Activated T-helper 2 cell treated with anti-CD3 and anti-CD28 coated beads, Interferon-gamma antibody, Interleukin-2, Interleukin-4, amounts not matched to agents 10 μg/mL and 5 μg/mL and 100 μg/mL, durations not matched to agents 14 hours and 24 hours and 36 hours (primary cell): ENCODE results near the gene LGR6. TPM values are rescaled to one million over a fixed set of nuclear protein-coding genes. Genes with fewer than 3 reads are reported as not detected.

Experiments used
- DNase-seq: peaks from one replicate; pipeline ENCODE4 v3.0.0; 2021; ENCODE audit warnings: low spot score
- H3K27ac Mint-ChIP-seq: one replicate; pipeline ENCODE4 v1.8.0; 2021; ENCODE audit warnings: mixed read lengths
- H3K27me3 Mint-ChIP-seq: one replicate; pipeline ENCODE4 v1.8.0; 2021; ENCODE audit warnings: low read depth, mixed read lengths
- H3K36me3 Mint-ChIP-seq: one replicate; pipeline ENCODE4 v1.8.0; 2021; ENCODE audit warnings: low read depth, mixed read lengths
- H3K4me1 Mint-ChIP-seq: one replicate; pipeline ENCODE4 v1.8.0; 2021; ENCODE audit warnings: low read depth, mixed read lengths
- H3K4me3 Mint-ChIP-seq: one replicate; pipeline ENCODE4 v1.8.0; 2021; ENCODE audit warnings: low read depth, mild to moderate bottlenecking, moderate library complexity, mixed read lengths
- H3K9me3 Mint-ChIP-seq: one replicate; pipeline ENCODE4 v1.8.0; 2021; ENCODE audit warnings: mixed read lengths
- intact Hi-C: fragments of 100-400 bp; cut with micrococcal nuclease; formaldehyde crosslinking; loops from one replicate; pipeline ENCODE4 v1.15.1; 2023
- total RNA-seq: library from RNA; stranded (reverse); gene quantifications from 2 replicates; pipeline ENCODE4 v1.2.3, GENCODE V29; 2022

Gene LGR6
- total RNA-seq, 1 donor from 2014 or later = not detected

DNA sequence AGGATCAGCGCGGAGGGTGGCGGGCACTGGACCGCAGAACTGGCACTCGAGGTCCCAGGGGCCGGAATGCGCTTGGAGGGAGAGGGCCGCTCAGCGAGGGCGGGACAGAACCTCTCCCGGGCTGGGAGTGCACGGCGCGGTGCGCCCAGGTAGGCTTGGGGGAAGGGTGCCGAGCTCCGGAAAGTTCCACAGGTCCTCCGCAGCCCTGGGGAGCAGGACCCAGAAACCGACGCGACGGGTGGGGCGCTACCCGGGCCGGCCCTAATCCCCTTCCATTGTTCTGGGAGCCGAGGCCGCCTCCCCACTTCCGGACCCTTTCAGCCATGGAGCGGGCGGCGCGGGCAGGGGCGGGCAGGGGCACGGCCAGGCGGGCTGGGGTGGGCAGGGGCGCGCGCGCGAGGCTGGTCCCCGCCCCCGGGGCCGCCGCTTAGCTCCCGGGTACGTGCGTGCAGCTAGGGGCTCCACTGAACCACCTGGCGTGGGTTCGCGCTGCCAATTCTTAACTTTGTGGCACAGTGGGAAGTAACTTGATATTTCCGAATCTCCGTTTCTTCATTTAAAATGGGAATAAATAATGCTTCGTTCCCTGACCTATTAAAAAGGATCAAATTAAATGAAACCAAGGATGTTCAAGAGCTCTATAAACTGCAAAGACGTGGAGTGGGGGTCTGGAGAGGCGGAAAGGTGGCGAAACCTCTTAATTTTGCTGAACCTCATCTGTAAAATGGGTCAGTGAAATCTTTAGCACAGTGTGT lies 20.7 kb downstream of the LGR6 start:
- no peaks in the 10 kb centered on the region for H3K36me3 Mint-ChIP-seq
- no peaks in the 10 kb centered on the region for H3K9me3 Mint-ChIP-seq
- H3K4me1 Mint-ChIP-seq = peaks cover 5% of the 10 kb centered on the region
- H3K4me3 Mint-ChIP-seq = no peak overlapping the region
- H3K27ac Mint-ChIP-seq = no peak overlapping the region
- no peak for DNase-seq
- intact Hi-C loops = no loop called here
- peaks cover 63% of the 10 kb centered on the region for H3K27me3 Mint-ChIP-seq

- intact Hi-C loops = no loop called here
- Mint-ChIP-seq H3K27me3 (peaks cover 63% of the 10 kb centered on the region), H3K4me3 (no peak overlapping the region), H3K9me3 (no peaks in the 10 kb centered on the region), H3K36me3 (no peaks in the 10 kb centered on the region), H3K27ac (no peak overlapping the region), H3K4me1 (peaks cover 5% of the 10 kb centered on the region)
- no peak for DNase-seq
Observed at GRCh38 chr1:202215472-202216130, 22.0 kb downstream of the LGR6 start.

- Mint-ChIP-seq H3K36me3 (no peaks in the 10 kb centered on the region), H3K9me3 (no peaks in the 10 kb centered on the region), H3K4me1 (peaks cover 5% of the 10 kb centered on the region), H3K4me3 (no peak overlapping the region), H3K27me3 (peaks cover 65% of the 10 kb centered on the region), H3K27ac (no peak overlapping the region)
- DNase-seq = no peak
- intact Hi-C loops = no loop called here
Observed at GRCh38 chr1:202216691-202217090, 23.1 kb downstream of the LGR6 start.

DNA sequence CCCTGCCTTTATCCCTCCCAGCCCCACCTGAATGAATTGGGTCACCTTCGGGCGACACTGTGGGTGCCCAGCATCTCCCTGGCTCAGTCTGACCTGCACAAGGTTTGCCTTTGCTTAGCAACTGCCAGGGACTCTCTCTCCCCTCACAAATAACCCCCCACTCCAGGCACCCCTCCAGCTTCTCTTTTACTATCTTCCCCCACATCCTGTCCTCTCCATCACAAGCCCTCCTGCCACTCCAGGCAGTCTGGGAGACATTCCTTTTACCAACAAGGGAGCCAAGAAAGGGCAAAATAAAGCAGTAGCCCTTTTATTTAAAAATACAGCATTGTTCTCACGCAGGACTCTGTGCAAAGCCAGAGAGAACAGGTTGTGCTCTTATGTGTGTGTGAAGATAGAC lies 23.9 kb downstream of the LGR6 start:
- H3K27me3 Mint-ChIP-seq = peaks cover 63% of the 10 kb centered on the region

DNA sequence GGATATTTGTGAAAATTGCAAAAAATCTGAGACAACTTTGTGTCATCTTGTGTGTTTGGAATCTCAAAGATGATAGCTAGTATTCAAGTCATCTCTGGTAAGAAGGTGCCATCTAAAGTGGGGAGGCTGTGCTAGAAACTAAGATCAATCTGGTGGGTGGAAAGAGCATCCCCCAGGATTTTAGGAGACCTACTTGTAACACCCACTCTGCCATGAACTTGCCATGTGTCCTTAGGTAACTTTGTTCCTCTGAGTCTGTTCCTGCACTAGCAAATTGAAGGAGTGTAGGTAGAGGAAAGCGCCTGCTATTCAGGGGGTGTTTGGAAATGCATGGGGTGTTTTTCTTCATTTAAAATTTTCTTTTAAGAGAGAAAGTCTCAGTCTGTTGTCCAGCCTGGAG lies 24.4 kb downstream of the LGR6 start:
- intact Hi-C loops = no loop called here
- H3K27ac Mint-ChIP-seq = no peak overlapping the region
- no peak for DNase-seq
- H3K9me3 Mint-ChIP-seq = no peaks in the 10 kb centered on the region
- peaks cover 58% of the 10 kb centered on the region for H3K27me3 Mint-ChIP-seq
- no peaks in the 10 kb centered on the region for H3K36me3 Mint-ChIP-seq
- peaks cover 5% of the 10 kb centered on the region for H3K4me1 Mint-ChIP-seq
- H3K4me3 Mint-ChIP-seq = no peak overlapping the region

More for the DNA sequence above, 23.9 kb downstream of the LGR6 start:
- DNase-seq = no peak
- Mint-ChIP-seq H3K4me3 (no peak overlapping the region), H3K27ac (no peak overlapping the region), H3K4me1 (peaks cover 5% of the 10 kb centered on the region), H3K36me3 (no peaks in the 10 kb centered on the region), H3K9me3 (no peaks in the 10 kb centered on the region)
- intact Hi-C loops = no loop called here

- H3K36me3 Mint-ChIP-seq = no peaks in the 10 kb centered on the region
- H3K4me3 Mint-ChIP-seq = no peak overlapping the region
- intact Hi-C loops = no loop called here
Observed at GRCh38 chr1:202220733-202221132, 27.1 kb downstream of the LGR6 start.

GRCh38 chr1:202221911-202222909 lies 28.6 kb downstream of the LGR6 start:
- peaks cover under 1% of the 10 kb centered on the region for H3K4me1 Mint-ChIP-seq
- H3K4me3 Mint-ChIP-seq = no peak overlapping the region
- H3K27ac Mint-ChIP-seq = no peak overlapping the region
- no peak for DNase-seq
- H3K36me3 Mint-ChIP-seq = no peaks in the 10 kb centered on the region
- no peaks in the 10 kb centered on the region for H3K9me3 Mint-ChIP-seq
- intact Hi-C loops = no loop called here
- peaks cover 42% of the 10 kb centered on the region for H3K27me3 Mint-ChIP-seq

More at GRCh38 chr1:202220733-202221132, 27.1 kb downstream of the LGR6 start:
- no peak for DNase-seq
- Mint-ChIP-seq H3K27ac (no peak overlapping the region), H3K9me3 (no peaks in the 10 kb centered on the region), H3K27me3 (peaks cover 42% of the 10 kb centered on the region), H3K4me1 (no peaks in the 10 kb centered on the region)

- no peak for DNase-seq
- peaks cover 11% of the 10 kb centered on the region for H3K4me1 Mint-ChIP-seq
- H3K27ac Mint-ChIP-seq = no peak overlapping the region
- H3K4me3 Mint-ChIP-seq = no peak overlapping the region
- intact Hi-C loops = no loop called here
- H3K36me3 Mint-ChIP-seq = no peaks in the 10 kb centered on the region
- peaks cover 35% of the 10 kb centered on the region for H3K27me3 Mint-ChIP-seq
- no peaks in the 10 kb centered on the region for H3K9me3 Mint-ChIP-seq
Observed at GRCh38 chr1:202223121-202223860, 29.7 kb downstream of the LGR6 start.

- no peaks in the 10 kb centered on the region for H3K36me3 Mint-ChIP-seq
- no peak overlapping the region for H3K4me3 Mint-ChIP-seq
- DNase-seq = no peak
- intact Hi-C loops = no loop called here
- no peak overlapping the region for H3K27ac Mint-ChIP-seq
- H3K27me3 Mint-ChIP-seq = peaks cover 28% of the 10 kb centered on the region
- no peaks in the 10 kb centered on the region for H3K9me3 Mint-ChIP-seq
- peaks cover 16% of the 10 kb centered on the region for H3K4me1 Mint-ChIP-seq
Observed at GRCh38 chr1:202224453-202224852, 30.9 kb downstream of the LGR6 start.

GRCh38 chr1:202225131-202225530 lies 31.5 kb downstream of the LGR6 start:
- Mint-ChIP-seq H3K4me3 (no peak overlapping the region), H3K4me1 (peaks cover 16% of the 10 kb centered on the region), H3K27me3 (peaks cover 28% of the 10 kb centered on the region), H3K27ac (no peak overlapping the region), H3K9me3 (no peaks in the 10 kb centered on the region), H3K36me3 (no peaks in the 10 kb centered on the region)
- intact Hi-C loops = no loop called here
- no peak for DNase-seq

GRCh38 chr1:202227053-202227672 lies 33.6 kb downstream of the LGR6 start:
- no peak overlapping the region for H3K4me3 Mint-ChIP-seq
- no peak overlapping the region for H3K27ac Mint-ChIP-seq
- peaks cover 21% of the 10 kb centered on the region for H3K27me3 Mint-ChIP-seq
- H3K36me3 Mint-ChIP-seq = no peaks in the 10 kb centered on the region
- intact Hi-C loops = no loop called here
- DNase-seq = no peak
- H3K4me1 Mint-ChIP-seq = peaks cover 16% of the 10 kb centered on the region
- no peaks in the 10 kb centered on the region for H3K9me3 Mint-ChIP-seq

DNA sequence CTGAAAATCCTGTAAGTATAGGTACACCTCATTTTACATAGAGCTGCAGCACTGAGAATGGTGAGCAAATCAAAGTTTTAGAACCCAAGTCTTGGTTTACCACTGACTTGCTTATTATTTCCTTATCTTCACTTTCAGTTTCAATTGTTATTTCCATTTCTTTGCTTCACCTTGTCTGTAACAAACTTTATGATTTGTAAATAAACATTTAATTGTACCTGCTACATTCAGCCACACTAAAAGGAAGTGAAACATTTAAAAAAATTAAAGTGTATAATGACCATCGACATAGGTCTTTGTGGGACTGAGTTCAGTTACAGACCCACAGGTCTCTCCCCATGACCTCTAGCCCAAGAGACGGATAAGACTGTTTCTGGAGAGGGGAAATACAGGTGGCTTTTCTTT lies 34.4 kb downstream of the LGR6 start:
- peaks cover 16% of the 10 kb centered on the region for H3K4me1 Mint-ChIP-seq
- no peak for DNase-seq
- H3K27me3 Mint-ChIP-seq = peaks cover 27% of the 10 kb centered on the region
- no peak overlapping the region for H3K27ac Mint-ChIP-seq
- intact Hi-C loops = no loop called here
- no peaks in the 10 kb centered on the region for H3K36me3 Mint-ChIP-seq
- no peaks in the 10 kb centered on the region for H3K9me3 Mint-ChIP-seq
- H3K4me3 Mint-ChIP-seq = no peak overlapping the region
